HEK293T (cell line): Measurements from ENCODE around the gene ARID3A.

Experiments used
- ELF4 ChIP-seq: fragments of 450-650 bp; IDR thresholded peaks from 2 replicates; pipeline ENCODE4 v1.6.1; 2017; ENCODE audit warnings: antibody characterized with exemption
- FOXM1 ChIP-seq: fragments of 450-650 bp; IDR thresholded peaks from 2 replicates; pipeline ENCODE4 v1.6.1; 2017; ENCODE audit warnings: mild to moderate bottlenecking, borderline replicate concordance
- TARDBP ChIP-seq: fragments of 450-650 bp; IDR thresholded peaks from 2 replicates; pipeline ENCODE4 v1.6.1; 2016
- ZNF384 ChIP-seq: fragments of 450-650 bp; IDR thresholded peaks from 2 replicates; pipeline ENCODE4 v1.6.1; 2016
- TF ChIP-seq, protein P1 (sequence below): fragments of 450-650 bp; IDR thresholded peaks from 2 replicates; pipeline ENCODE4 v1.6.1; 2016

DNA sequence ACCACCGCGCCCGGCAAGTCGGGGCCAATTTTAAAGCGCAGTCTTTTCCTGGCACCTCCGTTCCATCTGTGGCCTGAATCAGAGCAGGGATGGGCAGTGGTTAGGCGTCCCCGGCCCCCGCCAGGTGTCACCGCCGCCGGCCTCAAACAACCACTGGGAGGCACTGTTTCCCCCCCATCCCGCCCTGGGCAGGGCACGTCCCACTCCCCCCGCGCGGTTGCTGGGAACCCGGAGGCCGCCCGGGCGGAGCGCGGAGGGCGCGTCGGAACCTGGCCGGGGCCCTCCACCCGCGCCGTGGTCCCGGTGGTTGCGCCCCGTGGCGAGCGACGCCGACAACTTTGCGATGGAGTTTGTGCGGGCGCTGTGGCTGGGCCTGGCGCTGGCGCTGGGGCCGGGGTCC is 74.3 kb downstream of the ARID3A start, which contains the start of gene GRIN3B:
- TF ChIP-seq, protein P1, sequence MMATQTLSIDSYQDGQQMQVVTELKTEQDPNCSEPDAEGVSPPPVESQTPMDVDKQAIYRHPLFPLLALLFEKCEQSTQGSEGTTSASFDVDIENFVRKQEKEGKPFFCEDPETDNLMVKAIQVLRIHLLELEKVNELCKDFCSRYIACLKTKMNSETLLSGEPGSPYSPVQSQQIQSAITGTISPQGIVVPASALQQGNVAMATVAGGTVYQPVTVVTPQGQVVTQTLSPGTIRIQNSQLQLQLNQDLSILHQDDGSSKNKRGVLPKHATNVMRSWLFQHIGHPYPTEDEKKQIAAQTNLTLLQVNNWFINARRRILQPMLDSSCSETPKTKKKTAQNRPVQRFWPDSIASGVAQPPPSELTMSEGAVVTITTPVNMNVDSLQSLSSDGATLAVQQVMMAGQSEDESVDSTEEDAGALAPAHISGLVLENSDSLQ = no peak
- no peak for TF ChIP-seq FOXM1
- no peak for TF ChIP-seq ELF4
- no peak for TF ChIP-seq ZNF384
- TF ChIP-seq TARDBP = no peak
